ENCODE data around the gene SLC43A2. TPM values are rescaled to one million over a fixed set of nuclear protein-coding genes. Genes with fewer than 3 reads are reported as not detected.

Gene SLC43A2
- total and polyA plus RNA-seq, 2 of the 13 experiments (the other 11 are each of a cell fraction or from before 2014, with no cell fraction given): 7.3 to 20.0 TPM

DNA sequence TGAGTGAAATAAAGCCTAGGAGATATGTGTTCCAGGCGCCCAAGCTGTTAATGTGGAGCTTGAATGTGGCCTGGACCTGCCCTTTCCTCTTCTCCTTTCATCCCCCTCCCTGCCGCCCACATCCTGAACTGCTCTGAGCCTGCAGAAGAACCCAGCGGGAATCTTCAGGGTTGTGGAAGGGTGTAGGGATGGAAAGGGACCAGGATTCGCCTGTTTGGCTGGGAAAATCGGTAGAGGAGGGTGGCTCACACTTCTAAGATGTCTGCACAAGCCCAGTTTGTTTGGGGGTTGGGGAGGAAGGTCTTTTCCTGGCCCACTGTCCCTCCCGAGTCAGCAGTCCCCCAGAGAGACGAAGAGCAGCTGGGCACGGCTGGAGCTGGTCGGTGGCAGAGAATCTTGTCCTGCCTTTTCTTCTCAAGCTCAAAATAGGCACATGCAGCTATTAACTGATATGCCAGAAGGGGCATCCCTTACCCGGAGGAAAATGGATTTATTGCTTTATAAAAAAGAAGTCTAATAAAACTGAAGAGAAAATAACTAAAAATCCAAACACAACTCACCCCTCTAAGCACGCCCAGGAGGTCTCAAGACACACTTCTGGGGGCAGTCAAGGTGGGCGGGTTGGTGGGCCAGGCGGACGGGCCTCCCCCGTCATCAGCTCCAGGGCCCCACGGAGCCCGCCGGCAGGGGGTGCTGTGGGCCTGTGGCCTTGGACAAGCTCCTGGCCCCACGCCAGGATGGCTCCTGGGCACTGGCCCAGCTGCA, 54.5 kb downstream of the SLC43A2 start (continued):
- TF ChIP-seq, protein P1, sequence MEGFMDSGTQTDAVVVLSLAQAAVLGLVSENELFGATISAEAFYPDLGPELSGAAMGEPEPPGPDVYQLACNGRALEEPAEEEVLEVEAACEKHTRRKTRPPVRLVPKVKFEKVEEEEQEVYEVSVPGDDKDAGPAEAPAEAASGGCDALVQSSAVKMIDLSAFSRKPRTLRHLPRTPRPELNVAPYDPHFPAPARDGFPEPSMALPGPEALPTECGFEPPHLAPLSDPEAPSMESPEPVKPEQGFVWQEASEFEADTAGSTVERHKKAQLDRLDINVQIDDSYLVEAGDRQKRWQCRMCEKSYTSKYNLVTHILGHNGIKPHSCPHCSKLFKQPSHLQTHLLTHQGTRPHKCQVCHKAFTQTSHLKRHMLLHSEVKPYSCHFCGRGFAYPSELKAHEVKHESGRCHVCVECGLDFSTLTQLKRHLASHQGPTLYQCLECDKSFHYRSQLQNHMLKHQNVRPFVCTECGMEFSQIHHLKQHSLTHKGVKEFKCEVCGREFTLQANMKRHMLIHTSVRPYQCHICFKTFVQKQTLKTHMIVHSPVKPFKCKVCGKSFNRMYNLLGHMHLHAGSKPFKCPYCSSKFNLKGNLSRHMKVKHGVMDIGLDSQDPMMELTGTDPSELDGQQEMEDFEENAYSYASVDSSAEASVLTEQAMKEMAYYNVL (CRISPR knock-in tag; IDR thresholded peaks at IDR 0.05; ENCODE audit: borderline replicate concordance): peak; percentile 43; the same call in 1 of the 2 replicates
- TF ChIP-seq AHR (CRISPR knock-in tag; IDR thresholded peaks at IDR 0.05) (0 out of 2 replicates have a peak, but pooled peaks have one; percentile 13), ZNF234 (CRISPR knock-in tag; conservative IDR thresholded peaks at IDR 0.05) (no peak), SMAD3 (CRISPR knock-in tag; IDR thresholded peaks at IDR 0.05) (0 out of 2 replicates have a peak, but pooled peaks have one; percentile 40), MYC (CRISPR knock-in tag; IDR thresholded peaks at IDR 0.05; ENCODE audit: borderline replicate concordance) (peak; percentile 42; the same call in 1 of the 2 replicates), MXI1 (IDR thresholded peaks at IDR 0.05; ENCODE audit: borderline replicate concordance, low read depth, low read length) (0 out of 3 replicates have a peak, but pooled peaks have one; percentile 38), YEATS4 (CRISPR knock-in tag; IDR thresholded peaks at IDR 0.05; ENCODE audit: borderline replicate concordance) (peak; percentile 20; the same call in 1 of the 2 replicates), RXRB (CRISPR knock-in tag; IDR thresholded peaks at IDR 0.05; ENCODE audit: borderline replicate concordance) (peak; percentile 66), BORCS8-MEF2B (CRISPR knock-in tag; IDR thresholded peaks at IDR 0.05) (no peak), NPAS2 (CRISPR knock-in tag; IDR thresholded peaks at IDR 0.05; ENCODE audit: borderline replicate concordance) (no peak), STAG1 (CRISPR knock-in tag; IDR thresholded peaks at IDR 0.05) (peak; percentile 96), MEIS1 (CRISPR knock-in tag; IDR thresholded peaks at IDR 0.05; ENCODE audit: borderline replicate concordance) (no peak), TAF15 (IDR thresholded peaks at IDR 0.05; ENCODE audit: low read depth, low read length, poor library complexity, severe bottlenecking) (no peak), ZNF768 (CRISPR knock-in tag; IDR thresholded peaks at IDR 0.05) (peak; percentile 42; the same call in 1 of the 2 replicates), RFX5 (IDR thresholded peaks at IDR 0.05; ENCODE audit: low read depth, low read length) (no peak), FOXA3 (CRISPR knock-in tag; IDR thresholded peaks at IDR 0.05) (0 out of 2 replicates have a peak, but pooled peaks have one; percentile 17), ZSCAN31 (CRISPR knock-in tag; IDR thresholded peaks at IDR 0.05; ENCODE audit: low read depth) (0 out of 2 replicates have a peak, but pooled peaks have one; percentile 32), NFYC (CRISPR knock-in tag; IDR thresholded peaks at IDR 0.05) (peak; percentile 39; the same call in 1 of the 2 replicates), ZBTB7B (CRISPR knock-in tag; IDR thresholded peaks at IDR 0.05) (peak; percentile 95), ZFAT (CRISPR knock-in tag; conservative IDR thresholded peaks at IDR 0.05) (no peak), RBM22 (optimal IDR thresholded peaks at IDR 0.05; ENCODE audit: low read length) (no peak), MIXL1 (CRISPR knock-in tag; IDR thresholded peaks at IDR 0.05) (no peak)
- TF ChIP-seq, protein P2, sequence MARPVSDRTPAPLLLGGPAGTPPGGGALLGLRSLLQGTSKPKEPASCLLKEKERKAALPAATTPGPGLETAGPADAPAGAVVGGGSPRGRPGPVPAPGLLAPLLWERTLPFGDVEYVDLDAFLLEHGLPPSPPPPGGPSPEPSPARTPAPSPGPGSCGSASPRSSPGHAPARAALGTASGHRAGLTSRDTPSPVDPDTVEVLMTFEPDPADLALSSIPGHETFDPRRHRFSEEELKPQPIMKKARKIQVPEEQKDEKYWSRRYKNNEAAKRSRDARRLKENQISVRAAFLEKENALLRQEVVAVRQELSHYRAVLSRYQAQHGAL (CRISPR knock-in tag; IDR thresholded peaks at IDR 0.05; ENCODE audit: not compliant biosample characterization): no peak
- TF ChIP-seq, protein P3, sequence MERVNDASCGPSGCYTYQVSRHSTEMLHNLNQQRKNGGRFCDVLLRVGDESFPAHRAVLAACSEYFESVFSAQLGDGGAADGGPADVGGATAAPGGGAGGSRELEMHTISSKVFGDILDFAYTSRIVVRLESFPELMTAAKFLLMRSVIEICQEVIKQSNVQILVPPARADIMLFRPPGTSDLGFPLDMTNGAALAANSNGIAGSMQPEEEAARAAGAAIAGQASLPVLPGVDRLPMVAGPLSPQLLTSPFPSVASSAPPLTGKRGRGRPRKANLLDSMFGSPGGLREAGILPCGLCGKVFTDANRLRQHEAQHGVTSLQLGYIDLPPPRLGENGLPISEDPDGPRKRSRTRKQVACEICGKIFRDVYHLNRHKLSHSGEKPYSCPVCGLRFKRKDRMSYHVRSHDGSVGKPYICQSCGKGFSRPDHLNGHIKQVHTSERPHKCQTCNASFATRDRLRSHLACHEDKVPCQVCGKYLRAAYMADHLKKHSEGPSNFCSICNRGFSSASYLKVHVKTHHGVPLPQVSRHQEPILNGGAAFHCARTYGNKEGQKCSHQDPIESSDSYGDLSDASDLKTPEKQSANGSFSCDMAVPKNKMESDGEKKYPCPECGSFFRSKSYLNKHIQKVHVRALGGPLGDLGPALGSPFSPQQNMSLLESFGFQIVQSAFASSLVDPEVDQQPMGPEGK (CRISPR knock-in tag; IDR thresholded peaks at IDR 0.05): peak; percentile 77
- TF ChIP-seq, protein P4, sequence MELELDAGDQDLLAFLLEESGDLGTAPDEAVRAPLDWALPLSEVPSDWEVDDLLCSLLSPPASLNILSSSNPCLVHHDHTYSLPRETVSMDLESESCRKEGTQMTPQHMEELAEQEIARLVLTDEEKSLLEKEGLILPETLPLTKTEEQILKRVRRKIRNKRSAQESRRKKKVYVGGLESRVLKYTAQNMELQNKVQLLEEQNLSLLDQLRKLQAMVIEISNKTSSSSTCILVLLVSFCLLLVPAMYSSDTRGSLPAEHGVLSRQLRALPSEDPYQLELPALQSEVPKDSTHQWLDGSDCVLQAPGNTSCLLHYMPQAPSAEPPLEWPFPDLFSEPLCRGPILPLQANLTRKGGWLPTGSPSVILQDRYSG (CRISPR knock-in tag; IDR thresholded peaks at IDR 0.05): no peak

All from HepG2 (cell line).